ENCODE measurements around the gene FOXL3. TPM values are rescaled to one million over a fixed set of nuclear protein-coding genes. Genes with fewer than 3 reads are reported as not detected.

FOXL3 gene
- total and polyA plus RNA-seq, 2 experiments from 2014 or later, result not detected

DNA sequence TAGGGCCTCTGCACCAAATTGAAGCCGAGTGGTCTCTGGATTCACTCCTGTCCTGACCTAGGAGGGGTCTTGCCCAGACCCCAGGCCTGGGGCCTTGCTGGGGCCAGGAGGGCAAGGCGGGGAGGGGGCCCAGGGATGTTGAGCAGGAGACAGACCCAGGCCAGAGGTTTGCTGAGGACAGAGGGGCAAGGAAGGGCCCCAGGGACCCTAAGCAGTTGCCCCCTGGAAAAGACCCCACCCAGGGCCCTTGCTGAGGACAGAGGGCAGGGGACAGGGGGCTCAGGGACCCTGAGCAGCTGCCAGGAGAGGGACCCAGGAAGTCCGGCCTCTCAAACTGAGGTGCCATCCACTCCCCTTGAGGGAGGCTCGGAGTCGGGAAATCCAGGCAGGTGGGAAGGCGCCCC is 32.7 kb downstream of the FOXL3 start:
- no peaks in the 10 kb centered on the region for H3K27me3 ChIP-seq
- no peak overlapping the region for H3K4me3 ChIP-seq
- H3K4me1 ChIP-seq (ENCODE audit: insufficient read depth), result peaks cover 41% of the 10 kb centered on the region
- no peaks in the 10 kb centered on the region for H3K36me3 ChIP-seq (replicated peaks; ENCODE audit: insufficient read depth, low read depth)
- no peaks in the 10 kb centered on the region for H3K79me2 ChIP-seq
- H3K27ac ChIP-seq, result peak overlapping the region; percentile 14
- no peak for DNase-seq (ENCODE audit: low spot score)
- H2AFZ ChIP-seq, result no peak overlapping the region
- no peaks in the 10 kb centered on the region for H3K9me2 ChIP-seq (replicated peaks; ENCODE audit: insufficient read depth)
- WGBS (ENCODE audit: low lambda C conversion rate, missing lambda C conversion rate), result 96% methylated on average over 6 of the region's 6 CpGs
- H4K20me1 ChIP-seq (ENCODE audit: insufficient read depth, poor library complexity, severe bottlenecking), result no peaks in the 10 kb centered on the region
- no peaks in the 10 kb centered on the region for H3K9me3 ChIP-seq (ENCODE audit: low read depth)
- TF ChIP-seq, protein P1, sequence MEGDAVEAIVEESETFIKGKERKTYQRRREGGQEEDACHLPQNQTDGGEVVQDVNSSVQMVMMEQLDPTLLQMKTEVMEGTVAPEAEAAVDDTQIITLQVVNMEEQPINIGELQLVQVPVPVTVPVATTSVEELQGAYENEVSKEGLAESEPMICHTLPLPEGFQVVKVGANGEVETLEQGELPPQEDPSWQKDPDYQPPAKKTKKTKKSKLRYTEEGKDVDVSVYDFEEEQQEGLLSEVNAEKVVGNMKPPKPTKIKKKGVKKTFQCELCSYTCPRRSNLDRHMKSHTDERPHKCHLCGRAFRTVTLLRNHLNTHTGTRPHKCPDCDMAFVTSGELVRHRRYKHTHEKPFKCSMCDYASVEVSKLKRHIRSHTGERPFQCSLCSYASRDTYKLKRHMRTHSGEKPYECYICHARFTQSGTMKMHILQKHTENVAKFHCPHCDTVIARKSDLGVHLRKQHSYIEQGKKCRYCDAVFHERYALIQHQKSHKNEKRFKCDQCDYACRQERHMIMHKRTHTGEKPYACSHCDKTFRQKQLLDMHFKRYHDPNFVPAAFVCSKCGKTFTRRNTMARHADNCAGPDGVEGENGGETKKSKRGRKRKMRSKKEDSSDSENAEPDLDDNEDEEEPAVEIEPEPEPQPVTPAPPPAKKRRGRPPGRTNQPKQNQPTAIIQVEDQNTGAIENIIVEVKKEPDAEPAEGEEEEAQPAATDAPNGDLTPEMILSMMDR (IDR thresholded peaks at IDR 0.05; ENCODE audit: poor library complexity), result no peak
- TF ChIP-seq EZH2 (IDR thresholded peaks at IDR 0.05; ENCODE audit: borderline replicate concordance), result no peak
- TF ChIP-seq EZH2phosphoT487 (IDR thresholded peaks at IDR 0.05; ENCODE audit: low read depth, severe bottlenecking, unreplicated experiment), result no peak
- H3K4me2 ChIP-seq, result peak overlapping the region; percentile 71

DNA sequence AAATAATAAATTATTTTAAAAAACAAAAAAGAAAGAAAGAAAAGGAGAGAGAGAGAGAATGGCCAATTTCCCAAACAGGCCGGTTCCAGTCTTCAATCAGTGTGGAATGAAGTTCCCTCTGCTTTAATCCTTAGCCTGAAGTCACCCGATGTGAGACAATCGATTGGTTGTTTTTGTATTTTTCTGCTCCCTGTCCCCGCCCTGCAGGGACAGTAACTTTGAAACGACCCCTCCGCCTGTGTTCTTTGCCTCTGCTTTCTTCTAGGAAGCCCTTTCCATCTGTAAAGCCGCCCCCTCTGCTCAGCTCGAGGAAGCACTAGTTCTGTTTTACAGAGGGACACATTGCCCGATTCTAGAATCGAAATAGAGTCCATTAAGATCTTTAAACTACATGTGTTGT is 33.4 kb downstream of the FOXL3 start:
- H2AFZ ChIP-seq, result no peak overlapping the region
- peak overlapping the region; percentile 14 for H3K27ac ChIP-seq
- H3K4me2 ChIP-seq, result no peak overlapping the region
- WGBS (ENCODE audit: low lambda C conversion rate, missing lambda C conversion rate), result 62% methylated on average over 10 of the region's 10 CpGs
- DNase-seq (ENCODE audit: low spot score), result no peak
- no peaks in the 10 kb centered on the region for H3K9me2 ChIP-seq (replicated peaks; ENCODE audit: insufficient read depth)
- H3K36me3 ChIP-seq (replicated peaks; ENCODE audit: insufficient read depth, low read depth), result no peaks in the 10 kb centered on the region
- peaks cover 36% of the 10 kb centered on the region for H3K4me1 ChIP-seq (ENCODE audit: insufficient read depth)
- H3K4me3 ChIP-seq, result no peak overlapping the region
- no peaks in the 10 kb centered on the region for H3K9me3 ChIP-seq (ENCODE audit: low read depth)
- TF ChIP-seq, protein P1 (IDR thresholded peaks at IDR 0.05; ENCODE audit: poor library complexity), result no peak
- TF ChIP-seq EZH2 (IDR thresholded peaks at IDR 0.05; ENCODE audit: borderline replicate concordance) (no peak), EZH2phosphoT487 (IDR thresholded peaks at IDR 0.05; ENCODE audit: low read depth, severe bottlenecking, unreplicated experiment) (no peak)
- no peaks in the 10 kb centered on the region for H3K79me2 ChIP-seq
- no peaks in the 10 kb centered on the region for H4K20me1 ChIP-seq (ENCODE audit: insufficient read depth, poor library complexity, severe bottlenecking)
- no peaks in the 10 kb centered on the region for H3K27me3 ChIP-seq

DNA sequence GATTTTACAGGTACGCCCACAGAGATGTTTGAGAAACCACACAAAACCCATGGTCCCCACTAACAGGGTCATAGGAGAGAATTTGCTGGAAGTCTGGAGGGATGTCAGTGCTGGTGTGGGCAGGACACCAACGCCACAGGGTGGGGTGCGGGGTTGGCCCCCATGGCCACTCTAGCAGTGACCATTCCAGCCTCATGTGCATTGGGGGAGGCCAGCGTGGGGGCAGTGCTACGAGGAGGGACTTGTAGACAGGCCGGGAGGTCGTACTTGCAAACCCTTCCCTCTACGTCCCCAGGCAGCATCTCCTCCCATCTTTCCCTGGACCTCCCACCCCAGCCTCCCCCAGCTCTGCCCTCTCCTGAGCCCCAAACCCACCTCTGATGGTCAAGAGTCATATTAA is 34.0 kb downstream of the FOXL3 start:
- Histone ChIP-seq H3K4me3 (no peak overlapping the region), H3K9me3 (ENCODE audit: low read depth) (no peaks in the 10 kb centered on the region), H3K27ac (peak overlapping the region; percentile 39), H4K20me1 (ENCODE audit: insufficient read depth, poor library complexity, severe bottlenecking) (no peaks in the 10 kb centered on the region), H3K79me2 (no peaks in the 10 kb centered on the region), H3K4me1 (ENCODE audit: insufficient read depth) (peaks cover 30% of the 10 kb centered on the region), H3K27me3 (no peaks in the 10 kb centered on the region), H3K9me2 (replicated peaks; ENCODE audit: insufficient read depth) (no peaks in the 10 kb centered on the region), H3K36me3 (replicated peaks; ENCODE audit: insufficient read depth, low read depth) (no peaks in the 10 kb centered on the region), H3K4me2 (no peak overlapping the region), H2AFZ (no peak overlapping the region)
- TF ChIP-seq EZH2phosphoT487 (IDR thresholded peaks at IDR 0.05; ENCODE audit: low read depth, severe bottlenecking, unreplicated experiment) (no peak), EZH2 (IDR thresholded peaks at IDR 0.05; ENCODE audit: borderline replicate concordance) (no peak)
- TF ChIP-seq, protein P1 (IDR thresholded peaks at IDR 0.05; ENCODE audit: poor library complexity), result no peak
- 94% methylated on average over 5 of the region's 8 CpGs for WGBS (ENCODE audit: low lambda C conversion rate, missing lambda C conversion rate)
- no peak for DNase-seq (ENCODE audit: low spot score)

Measured in hepatocyte (in vitro differentiated cells).